IPS DF 4.7 (cell line): ENCODE data around the gene CDKN2B-AS1.

Experiments used
- DNase-seq: peaks from one replicate; pipeline ENCODE4 v3.0.0-alpha.2; 2013; ENCODE audit warnings: low spot score; ENCODE audit errors: extremely low read depth

CDKN2B-AS1 gene

GRCh38 chr9:22084336-22085035, 89.9 kb downstream of the CDKN2B-AS1 start:
- no peak for DNase-seq

- no peak for DNase-seq
Observed at GRCh38 chr9:22088053-22088716, 93.6 kb downstream of the CDKN2B-AS1 start.

GRCh38 chr9:22088717-22089061, 94.1 kb downstream of the CDKN2B-AS1 start:
- no peak for DNase-seq

GRCh38 chr9:22097707-22098106, 103.1 kb downstream of the CDKN2B-AS1 start:
- DNase-seq: no peak

- DNase-seq: no peak
Observed at GRCh38 chr9:22098643-22099332, 104.2 kb downstream of the CDKN2B-AS1 start.

- no peak for DNase-seq
Observed at GRCh38 chr9:22100626-22101025, 106.0 kb downstream of the CDKN2B-AS1 start.

GRCh38 chr9:22102146-22103053, 107.8 kb downstream of the CDKN2B-AS1 start:
- DNase-seq: no peak

- DNase-seq: no peak
Observed at GRCh38 chr9:22103685-22104575, 109.3 kb downstream of the CDKN2B-AS1 start.

- no peak for DNase-seq
Observed at GRCh38 chr9:22105005-22105722, 110.6 kb downstream of the CDKN2B-AS1 start.

- no peak for DNase-seq
Observed at GRCh38 chr9:22107202-22108045, 112.8 kb downstream of the CDKN2B-AS1 start.

- DNase-seq: no peak
Observed at GRCh38 chr9:22108581-22109370, 114.2 kb downstream of the CDKN2B-AS1 start.

GRCh38 chr9:22111176-22111953, 116.8 kb downstream of the CDKN2B-AS1 start:
- no peak for DNase-seq

GRCh38 chr9:22111954-22112247, 117.3 kb downstream of the CDKN2B-AS1 start:
- no peak for DNase-seq

- DNase-seq: no peak
Observed at GRCh38 chr9:22112870-22113821, 118.6 kb downstream of the CDKN2B-AS1 start.

GRCh38 chr9:22114956-22115355, 120.4 kb downstream of the CDKN2B-AS1 start:
- no peak for DNase-seq

- DNase-seq: no peak
Observed at GRCh38 chr9:22116758-22117157, 122.2 kb downstream of the CDKN2B-AS1 start.
